K562 (cell line): ENCODE measurements around the gene MYOM3. TPM values are rescaled to one million over a fixed set of nuclear protein-coding genes. Genes with fewer than 3 reads are reported as not detected.

Experiments used
- ATAC-seq: fragments of 200-7000 bp; cut with Tn5 transposase; 3 replicates; pipeline ENCODE4 v1.9.1; 2020; ENCODE audit warnings: moderate library complexity
- BruUV-seq: library from RNA; stranded (reverse); fragments of 400-500 nt; replicated peaks from 2 replicates; lab custom pipeline; 2021; lab: Mats Ljungman, UMichigan
- CTCF ChIA-PET: fragments of 300-600 bp; formaldehyde crosslinking; extraction: SDS; loops from one replicate; lab custom pipeline; 2021; ENCODE audit warnings: low intra/inter-chr PET ratio; lab: Yijun Ruan, JAX
- POLR2A ChIA-PET: fragments of 300-600, 350-650 bp; sonication (Branson Sonifier 250); formaldehyde crosslinking; extraction: SDS; loops from one replicate; lab custom pipeline; 2021; ENCODE audit warnings: antibody characterized with exemption, inconsistent platforms; lab: Yijun Ruan, JAX
- DNase-seq, 4 experiments: peaks; one replicate each; pipeline versions ENCODE4 v3.0.0 to v3.0.0-alpha.2; 2011 to 2018; ENCODE audit warnings: low spot score in 3 of 4, mixed read lengths in 3 of 4; ENCODE audit errors: extremely low read depth in 1 of 4
- FAIRE-seq: peaks from 2 replicates; lab custom pipeline; 2011; peaks lifted over from hg19 to GRCh38; lab: Jason Lieb, UNC
- H2AFZ ChIP-seq: 2 replicates; pipeline ENCODE4 v1.6.0; 2011; ENCODE audit warnings: low read depth, low read length, control low read depth, inconsistent platforms
- H3K27ac ChIP-seq: fragments of 200-600 bp; 3 replicates; pipeline ENCODE4 v1.8.0; 2011; ENCODE audit warnings: low read depth, mild to moderate bottlenecking, control low read depth, inconsistent platforms, low read length, moderate library complexity, mixed read lengths; ENCODE audit errors: extremely low read depth
- H3K27me3 ChIP-seq, 2 experiments: fragments of 300-600 bp in 1 of 2; 2 replicates in 1 of 2; 3 replicates in 1 of 2; pipeline versions ENCODE4 v1.6.0 to v1.8.0; 2011; ENCODE audit warnings: inconsistent platforms in 2 of 2, low read length in 2 of 2, mild to moderate bottlenecking in 1 of 2, mixed read lengths in 1 of 2, moderate library complexity in 1 of 2; ENCODE audit not compliant: control insufficient read depth in 2 of 2, insufficient read depth in 2 of 2
- H3K36me3 ChIP-seq: fragments of 300-600 bp; 3 replicates; pipeline ENCODE4 v1.8.0; 2011; ENCODE audit warnings: mild to moderate bottlenecking, low read length, inconsistent platforms; ENCODE audit not compliant: control insufficient read depth, insufficient read depth
- H3K4me1 ChIP-seq, 2 experiments: fragments of 200-600 bp in 1 of 2; replicated peaks in 1 of 2; 2 replicates in 1 of 2; 3 replicates in 1 of 2; pipeline versions ENCODE4 v1.5.1 to v1.8.0; 2011; ENCODE audit warnings: inconsistent platforms in 2 of 2, low read length in 2 of 2, mild to moderate bottlenecking in 1 of 2, mixed read lengths in 1 of 2, moderate library complexity in 1 of 2; ENCODE audit not compliant: control insufficient read depth in 2 of 2, insufficient read depth in 2 of 2
- H3K4me2 ChIP-seq: 2 replicates; pipeline ENCODE4 v1.6.1; 2011; ENCODE audit warnings: low read length, control low read depth, inconsistent platforms, mixed read lengths; ENCODE audit not compliant: insufficient read depth
- H3K4me3 ChIP-seq: fragments of 200-600 bp; sonication (generic), shearing (Covaris generic); 2 replicates; pipeline ENCODE4 v1.5.1; 2016; ENCODE audit warnings: control low read depth, inconsistent platforms
- H3K79me2 ChIP-seq: fragments of 200-600 bp; 3 replicates; pipeline ENCODE4 v1.8.0; 2011; ENCODE audit warnings: low read length, inconsistent platforms; ENCODE audit not compliant: control insufficient read depth, insufficient read depth
- H3K9ac ChIP-seq, 2 experiments: 2 replicates each; pipeline versions ENCODE4 v1.6.0 to v1.6.1; 2011; ENCODE audit warnings: low read depth in 2 of 2, low read length in 2 of 2, control low read depth in 1 of 2, inconsistent platforms in 1 of 2, mild to moderate bottlenecking in 1 of 2, mixed read lengths in 1 of 2; ENCODE audit not compliant: insufficient read depth in 1 of 2
- H3K9me1 ChIP-seq: one replicate; pipeline ENCODE4 v1.6.0; 2011; ENCODE audit warnings: inconsistent platforms, mild to moderate bottlenecking, low read length, moderate library complexity; ENCODE audit not compliant: control insufficient read depth, insufficient read depth
- H3K9me3 ChIP-seq: replicated peaks from 2 replicates; pipeline ENCODE4 v1.5.1; 2011; ENCODE audit warnings: low read depth, low read length, inconsistent platforms; ENCODE audit not compliant: control insufficient read depth, insufficient read depth
- H4K20me1 ChIP-seq: replicated peaks from 2 replicates; pipeline ENCODE4 v1.6.1; 2011; ENCODE audit warnings: low read length, inconsistent platforms, mixed read lengths; ENCODE audit not compliant: control insufficient read depth, insufficient read depth
- FOSL1 ChIP-seq: fragments of 200-800 bp; sonication (Bioruptor generic); conservative IDR thresholded peaks from 2 replicates; pipeline ENCODE4 v1.6.1; 2016; ENCODE audit warnings: missing genetic modification characterization, missing compliant biosample characterization
- HMGN3 ChIP-seq: IDR thresholded peaks from 2 replicates; pipeline ENCODE4 v1.6.1; 2011; ENCODE audit warnings: borderline replicate concordance, low read depth, mild to moderate bottlenecking, mixed read lengths, low read length; ENCODE audit not compliant: insufficient read length; ENCODE audit errors: extremely low read depth
- JUN ChIP-seq, 2 experiments: sonication (generic) in 1 of 2; formaldehyde crosslinking in 1 of 2; IDR thresholded peaks; 2 replicates each; pipeline versions ENCODE4 v1.6.1 to v1.8.0; 2012 to 2022; ENCODE audit warnings: borderline replicate concordance in 2 of 2, mild to moderate bottlenecking in 2 of 2, improper control_type of control experiment in 1 of 2, low read depth in 1 of 2, low read length in 1 of 2, missing genetic modification reagents in 1 of 2
- JUND ChIP-seq, 2 experiments: IDR thresholded peaks; 2 replicates in 1 of 2; 3 replicates in 1 of 2; pipeline ENCODE4 v1.6.1; 2011; ENCODE audit warnings: borderline replicate concordance in 2 of 2, low read depth in 2 of 2, low read length in 2 of 2, improper control_type of control experiment in 1 of 2, missing biosample characterization in 1 of 2, missing genetic modification characterization in 1 of 2, missing genetic modification reagents in 1 of 2
- RBM17 ChIP-seq: fragments of 200-400 bp; formaldehyde crosslinking; IDR thresholded peaks from 2 replicates; pipeline ENCODE4 v1.6.1; 2017; ENCODE audit warnings: low read depth, mild to moderate bottlenecking, low read length, borderline replicate concordance
- ZNF507 ChIP-seq: conservative IDR thresholded peaks from 2 replicates; pipeline ENCODE4 v1.6.1; 2017; ENCODE audit warnings: missing genetic modification characterization, missing compliant biosample characterization
- WGBS: fragments of 100-300 bp; shearing (Covaris generic); methylation state at CpG from one replicate; pipeline ENCODE4 v1.1.6; 2016; ENCODE audit warnings: low coverage, mixed read lengths; ENCODE audit not compliant: insufficient coverage; ENCODE audit errors: missing lambda C conversion rate; 5-methylcytosine and 5-hydroxymethylcytosine counted together
- in situ Hi-C: fragments of 300-500 bp; cut with MboI; formaldehyde crosslinking; loops from 4 replicates; pipeline ENCODE4 v1.15.0; 2018; ENCODE audit warnings: inconsistent platforms, mixed read lengths
- intact Hi-C: fragments of 100-400 bp; cut with micrococcal nuclease; formaldehyde crosslinking; loops from 2 replicates; pipeline ENCODE4 v1.14.2; 2022
- polyA plus RNA-seq, 8 experiments: library from polyadenylated mRNA; depleted of rRNA in 4 of 8; stranded (reverse) in 5 of 8; unstranded in 3 of 8; fragments of >200 nt; fragmentation: Nextera tagmentation in 2 of 8; fragmentation: Illumina TruSeq in 1 of 8; extraction: Ambion mirVana in 2 of 8; extraction: Trizol in 1 of 8; gene quantifications; 2 replicates each; pipeline versions ENCODE4 v1.2.1 to v1.2.3, GENCODE V29; 2011 to 2014; ENCODE audit warnings: inconsistent platforms in 1 of 8, missing spikeins in 1 of 8
- total RNA-seq, 7 experiments: library from RNA; depleted of rRNA in 6 of 7; stranded (reverse); fragments of >200 nt in 6 of 7; fragmentation: Illumina TruSeq in 2 of 7; extraction: Trizol in 2 of 7; gene quantifications; 2 replicates each; pipeline versions ENCODE4 v1.2.1 to v1.2.3, GENCODE V29; 2011 to 2021; ENCODE audit warnings: low replicate concordance in 1 of 7
- TF ChIP-seq, protein P1 (sequence below), 2 experiments: fragments of 450-650 bp; IDR thresholded peaks; 2 replicates each; pipeline ENCODE4 v1.6.1; 2016
- TF ChIP-seq, protein P2 (sequence below): fragments of 450-650 bp; IDR thresholded peaks from 2 replicates; pipeline ENCODE4 v1.6.1; 2016
- TF ChIP-seq, protein P3 (sequence below), 2 experiments: fragments of 450-650 bp in 1 of 2; sonication (generic) in 1 of 2; formaldehyde crosslinking in 1 of 2; IDR thresholded peaks in 1 of 2; conservative IDR thresholded peaks in 1 of 2; 2 replicates each; pipeline versions ENCODE4 v1.6.1 to v1.8.1; 2016 to 2023; ENCODE audit warnings: mild to moderate bottlenecking in 2 of 2, moderate library complexity in 2 of 2, inconsistent platforms in 1 of 2, missing genetic modification reagents in 1 of 2
- TF ChIP-seq, protein P4 (sequence below): fragments of 200-800 bp; sonication (Bioruptor generic); IDR thresholded peaks from 2 replicates; pipeline ENCODE4 v1.6.1; 2017; ENCODE audit warnings: missing genetic modification characterization, missing compliant biosample characterization

Gene MYOM3
- total and polyA plus RNA-seq, 9 of the 15 experiments (the other 6 are each of a cell fraction or from before 2014, with no cell fraction given), result 0.01 TPM; not detected in 8

DNA sequence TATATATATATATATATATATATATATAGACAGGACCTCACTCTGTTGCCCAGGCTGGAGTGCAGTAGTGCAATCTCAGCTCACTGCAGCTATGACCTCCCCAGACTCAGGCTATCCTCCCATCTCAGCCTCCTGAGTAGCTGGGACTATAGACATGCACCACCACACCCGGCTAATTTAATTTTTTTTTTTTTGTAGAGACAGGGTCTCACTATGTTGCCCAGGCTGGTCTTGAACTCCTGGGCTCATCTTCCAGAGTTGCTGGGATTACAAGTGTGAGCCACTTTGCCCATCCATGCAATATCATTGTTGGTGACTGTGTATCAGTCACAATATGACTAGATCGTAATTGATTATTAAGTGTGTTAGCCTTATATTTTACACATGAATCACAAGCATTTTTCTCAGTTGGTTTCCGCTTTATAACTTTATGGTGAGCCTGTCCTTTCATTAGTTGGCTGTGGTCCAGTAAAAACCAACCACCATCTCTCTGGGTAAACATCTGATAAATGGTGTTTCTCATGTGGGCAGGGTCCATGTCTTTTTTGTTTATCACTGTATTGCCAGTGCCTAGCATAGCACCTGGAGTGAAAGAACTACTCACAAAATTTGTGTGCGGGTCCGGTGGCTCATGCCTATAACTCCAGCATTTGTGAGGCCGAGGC, 63.6 kb downstream of the MYOM3 start (continued):
- TF ChIP-seq, protein P1, sequence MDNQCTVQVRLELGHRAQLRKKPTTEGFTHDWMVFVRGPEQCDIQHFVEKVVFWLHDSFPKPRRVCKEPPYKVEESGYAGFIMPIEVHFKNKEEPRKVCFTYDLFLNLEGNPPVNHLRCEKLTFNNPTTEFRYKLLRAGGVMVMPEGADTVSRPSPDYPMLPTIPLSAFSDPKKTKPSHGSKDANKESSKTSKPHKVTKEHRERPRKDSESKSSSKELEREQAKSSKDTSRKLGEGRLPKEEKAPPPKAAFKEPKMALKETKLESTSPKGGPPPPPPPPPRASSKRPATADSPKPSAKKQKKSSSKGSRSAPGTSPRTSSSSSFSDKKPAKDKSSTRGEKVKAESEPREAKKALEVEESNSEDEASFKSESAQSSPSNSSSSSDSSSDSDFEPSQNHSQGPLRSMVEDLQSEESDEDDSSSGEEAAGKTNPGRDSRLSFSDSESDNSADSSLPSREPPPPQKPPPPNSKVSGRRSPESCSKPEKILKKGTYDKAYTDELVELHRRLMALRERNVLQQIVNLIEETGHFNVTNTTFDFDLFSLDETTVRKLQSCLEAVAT (IDR thresholded peaks at IDR 0.05), result no peak
- TF ChIP-seq, all 486 proteins: peak for 1

DNA sequence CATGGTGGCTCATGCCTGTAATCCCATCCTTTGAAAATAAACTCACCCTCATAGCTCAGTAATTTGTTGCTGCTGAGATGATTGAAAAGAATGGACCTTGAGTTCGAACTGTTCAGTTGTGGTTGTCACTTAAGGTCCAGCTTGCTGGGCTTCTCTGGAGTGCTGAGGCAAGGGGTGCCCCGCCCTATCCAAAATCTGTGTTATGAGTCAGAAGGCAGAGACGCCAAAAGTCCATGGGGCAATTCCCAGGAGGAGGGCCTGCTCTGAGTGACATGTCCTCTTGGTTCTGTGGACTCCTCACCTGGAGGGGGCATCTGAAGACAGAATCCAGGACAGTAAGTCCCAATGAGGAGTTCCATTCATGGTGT, 64.8 kb downstream of the MYOM3 start:
- H3K9me1 ChIP-seq, result no peaks in the 10 kb centered on the region
- no peak for FAIRE-seq
- peaks cover 13 to 24% of the 10 kb centered on the region in 2 experiments; a peak in 4 of 5 replicates for H3K27me3 ChIP-seq
- H2AFZ ChIP-seq, result no peak overlapping the region
- H3K9ac ChIP-seq, result no peak overlapping the region; a peak in 1 of 4 replicates
- no TSS peak for BruUV-seq
- no peak for TF ChIP-seq HMGN3
- TF ChIP-seq JUN (IDR thresholded peaks at IDR 0.05; ENCODE audit: borderline replicate concordance, low read depth, low read length), result peak; percentile 49; the same call in 1 of the 2 replicates
- no peak for TF ChIP-seq JUN (CRISPR knock-in tag; IDR thresholded peaks at IDR 0.05; ENCODE audit: borderline replicate concordance)
- peak; percentile 64; the same call in 1 of the 2 replicates for TF ChIP-seq FOSL1 (tag)
- no peak for TF ChIP-seq RBM17
- TF ChIP-seq, protein P2, sequence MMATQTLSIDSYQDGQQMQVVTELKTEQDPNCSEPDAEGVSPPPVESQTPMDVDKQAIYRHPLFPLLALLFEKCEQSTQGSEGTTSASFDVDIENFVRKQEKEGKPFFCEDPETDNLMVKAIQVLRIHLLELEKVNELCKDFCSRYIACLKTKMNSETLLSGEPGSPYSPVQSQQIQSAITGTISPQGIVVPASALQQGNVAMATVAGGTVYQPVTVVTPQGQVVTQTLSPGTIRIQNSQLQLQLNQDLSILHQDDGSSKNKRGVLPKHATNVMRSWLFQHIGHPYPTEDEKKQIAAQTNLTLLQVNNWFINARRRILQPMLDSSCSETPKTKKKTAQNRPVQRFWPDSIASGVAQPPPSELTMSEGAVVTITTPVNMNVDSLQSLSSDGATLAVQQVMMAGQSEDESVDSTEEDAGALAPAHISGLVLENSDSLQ, result peak; percentile 75
- TF ChIP-seq, protein P3, sequence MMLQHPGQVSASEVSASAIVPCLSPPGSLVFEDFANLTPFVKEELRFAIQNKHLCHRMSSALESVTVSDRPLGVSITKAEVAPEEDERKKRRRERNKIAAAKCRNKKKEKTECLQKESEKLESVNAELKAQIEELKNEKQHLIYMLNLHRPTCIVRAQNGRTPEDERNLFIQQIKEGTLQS (IDR thresholded peaks at IDR 0.05), result 0 out of 2 replicates have a peak, but pooled peaks have one; percentile 28
- TF ChIP-seq, protein P3 (CRISPR knock-in tag; conservative IDR thresholded peaks at IDR 0.05), result no peak
- no peak for TF ChIP-seq ZNF507 (tag)
- TF ChIP-seq, protein P4, sequence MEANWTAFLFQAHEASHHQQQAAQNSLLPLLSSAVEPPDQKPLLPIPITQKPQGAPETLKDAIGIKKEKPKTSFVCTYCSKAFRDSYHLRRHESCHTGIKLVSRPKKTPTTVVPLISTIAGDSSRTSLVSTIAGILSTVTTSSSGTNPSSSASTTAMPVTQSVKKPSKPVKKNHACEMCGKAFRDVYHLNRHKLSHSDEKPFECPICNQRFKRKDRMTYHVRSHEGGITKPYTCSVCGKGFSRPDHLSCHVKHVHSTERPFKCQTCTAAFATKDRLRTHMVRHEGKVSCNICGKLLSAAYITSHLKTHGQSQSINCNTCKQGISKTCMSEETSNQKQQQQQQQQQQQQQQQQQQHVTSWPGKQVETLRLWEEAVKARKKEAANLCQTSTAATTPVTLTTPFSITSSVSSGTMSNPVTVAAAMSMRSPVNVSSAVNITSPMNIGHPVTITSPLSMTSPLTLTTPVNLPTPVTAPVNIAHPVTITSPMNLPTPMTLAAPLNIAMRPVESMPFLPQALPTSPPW (CRISPR knock-in tag), result 0 out of 2 replicates have a peak, but pooled peaks have one; percentile 39
- TF ChIP-seq JUND (IDR thresholded peaks at IDR 0.05; ENCODE audit: borderline replicate concordance, low read depth, low read length), result peak; percentile 44; the same call in 1 of the 2 replicates
- peak; percentile 38; the same call in 1 of the 3 replicates for TF ChIP-seq JUND (tag; IDR thresholded peaks at IDR 0.05; ENCODE audit: borderline replicate concordance, low read depth, low read length)
- WGBS, result 4% methylated on average over 3 of the region's 3 CpGs
- ChIA-PET POLR2A (interaction anchor here (0.6 to 2.0 kb wide), 3 partner anchors 25 to 67 kb away, joined by 3 to 8 read pairs (median 3); partner anchors contain the start of gene SRSF10), CTCF (no interaction called here)
- intact Hi-C loops (no loop called here), in situ Hi-C loops (no loop called here)
- DNase-seq, result peak in 3 of 4 experiments; percentile 22 to 36 (median 33)
- H3K4me3 ChIP-seq, result no peak overlapping the region
- peak; percentile 67 for ATAC-seq
- no peak overlapping the region for H3K4me2 ChIP-seq
- peaks cover 0 to 7% of the 10 kb centered on the region in 2 experiments; a peak in 2 of 5 replicates for H3K4me1 ChIP-seq
- H4K20me1 ChIP-seq, result no peaks in the 10 kb centered on the region
- H3K36me3 ChIP-seq, result no peaks in the 10 kb centered on the region
- H3K9me3 ChIP-seq, result no peaks in the 10 kb centered on the region
- H3K27ac ChIP-seq, result no peak overlapping the region
- no peaks in the 10 kb centered on the region for H3K79me2 ChIP-seq
